ENCODE results near the gene PXMP2.

GRCh38 chr12:132677492-132677891 lies 9.9 kb upstream of the PXMP2 start:
- no peak for TF ChIP-seq POLR2A (IDR thresholded peaks at IDR 0.05; ENCODE audit: extremely low read depth, insufficient read length)
- TF ChIP-seq CTCF (IDR thresholded peaks at IDR 0.05; ENCODE audit: low read depth, low read length): no peak
- TF ChIP-seq MAX (IDR thresholded peaks at IDR 0.05; ENCODE audit: low read depth, low read length): no peak

All from NB4 (cell line).